Large intestine (tissue), 3 donors: ENCODE data around the gene RPL22. TPM values are rescaled to one million over a fixed set of nuclear protein-coding genes. Genes with fewer than 3 reads are reported as not detected.

Source experiments
- DNase-seq, 2 donors: peaks; one replicate each; pipeline versions ENCODE4 v3.0.0 to v3.0.0-alpha.2; 2013
- H3K27ac ChIP-seq: one replicate; pipeline ENCODE4 v1.5.1; 2013; ENCODE audit warnings: low read length
- H3K27me3 ChIP-seq: 2 replicates; pipeline ENCODE4 v1.6.1; 2013; ENCODE audit warnings: low read length; ENCODE audit not compliant: control insufficient read depth, insufficient read depth
- H3K36me3 ChIP-seq: 2 replicates; pipeline ENCODE4 v1.6.1; 2013; ENCODE audit warnings: low read length; ENCODE audit not compliant: control insufficient read depth, insufficient read depth
- H3K4me1 ChIP-seq: one replicate; pipeline ENCODE4 v1.6.1; 2013; ENCODE audit warnings: low read length; ENCODE audit not compliant: control insufficient read depth, insufficient read depth
- H3K4me3 ChIP-seq: one replicate; pipeline ENCODE4 v1.5.1; 2013; ENCODE audit warnings: low read length
- H3K9me3 ChIP-seq: one replicate; pipeline ENCODE4 v1.6.1; 2013; ENCODE audit warnings: mild to moderate bottlenecking, low read depth, low read length, moderate library complexity; ENCODE audit not compliant: control insufficient read depth
- WGBS: methylation state at CpG from one replicate; pipeline ENCODE4 v1.1.5; 2013; ENCODE audit warnings: low lambda C conversion rate; ENCODE audit not compliant: insufficient coverage; 5-methylcytosine and 5-hydroxymethylcytosine counted together
- polyA plus RNA-seq: library from polyadenylated mRNA; unstranded; fragments of 120-200 nt; gene quantifications from one replicate; pipeline ENCODE4 v1.2.1, GENCODE V29; 2013

RPL22 gene
- polyA plus RNA-seq, 1 donor = 1,131 TPM

DNA sequence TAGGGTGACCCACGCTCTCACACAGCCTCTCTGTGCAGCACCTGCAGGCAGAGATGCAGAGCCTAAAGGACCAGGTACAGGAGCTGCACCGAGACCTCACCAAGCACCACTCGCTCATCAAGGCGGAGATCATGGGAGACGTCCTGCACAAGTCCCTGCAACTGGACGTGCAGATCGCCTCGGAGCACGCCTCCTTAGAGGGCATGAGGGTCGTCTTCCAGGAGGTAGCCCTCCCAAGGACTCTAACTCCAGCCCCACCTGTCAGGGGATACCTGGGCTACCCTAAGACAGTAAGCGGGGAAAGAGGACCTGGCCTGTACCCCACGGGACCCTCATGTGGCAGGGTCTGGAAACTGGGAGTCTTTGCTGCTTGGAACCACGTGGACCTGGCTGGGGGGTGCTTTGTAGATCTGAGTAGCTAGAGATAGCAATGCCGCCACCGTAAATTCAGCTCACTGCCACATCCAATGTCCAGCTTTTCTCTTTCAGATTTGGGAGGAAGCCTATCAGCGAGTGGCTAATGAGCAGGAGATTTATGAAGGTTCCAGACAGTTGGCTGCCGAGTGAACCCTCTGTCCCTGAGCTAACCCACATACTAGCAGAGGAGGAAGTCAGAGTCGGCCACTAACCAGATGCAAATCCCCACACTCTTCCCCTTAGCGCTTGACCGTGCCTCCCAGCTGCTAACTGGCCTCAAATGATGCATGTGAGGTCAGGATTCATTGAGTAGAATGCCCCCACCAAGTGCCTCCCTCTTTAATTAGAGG, 13.0 kb upstream of the RPL22 start:
- DNase-seq = no peak
- no peak overlapping the region for H3K4me3 ChIP-seq
- H3K36me3 ChIP-seq = peaks cover 31% of the 10 kb centered on the region
- peaks cover 10% of the 10 kb centered on the region for H3K4me1 ChIP-seq
- no peaks in the 10 kb centered on the region for H3K9me3 ChIP-seq
- WGBS = no CpG with 5 or more reads among the region's 20 CpGs
- no peak overlapping the region for H3K27ac ChIP-seq
- H3K27me3 ChIP-seq = no peaks in the 10 kb centered on the region

GRCh38 chr1:6211731-6212130, 12.3 kb upstream of the RPL22 start:
- no peaks in the 10 kb centered on the region for H3K27me3 ChIP-seq
- no peaks in the 10 kb centered on the region for H3K9me3 ChIP-seq
- H3K27ac ChIP-seq = no peak overlapping the region
- peaks cover 27% of the 10 kb centered on the region for H3K36me3 ChIP-seq
- no CpG with 5 or more reads among the region's 16 CpGs for WGBS
- DNase-seq = no peak
- H3K4me3 ChIP-seq = no peak overlapping the region
- H3K4me1 ChIP-seq = peaks cover 10% of the 10 kb centered on the region

GRCh38 chr1:6210591-6211355, 11.4 kb upstream of the RPL22 start:
- peaks cover 22% of the 10 kb centered on the region for H3K36me3 ChIP-seq
- H3K27me3 ChIP-seq = peaks cover 4% of the 10 kb centered on the region
- DNase-seq = no peak
- H3K4me1 ChIP-seq = peaks cover 10% of the 10 kb centered on the region
- no peak overlapping the region for H3K4me3 ChIP-seq
- no peak overlapping the region for H3K27ac ChIP-seq
- WGBS = no CpG with 5 or more reads among the region's 29 CpGs
- H3K9me3 ChIP-seq = peaks cover under 1% of the 10 kb centered on the region

- Histone ChIP-seq H3K9me3 (peaks cover 3% of the 10 kb centered on the region), H3K4me3 (peak overlapping the region; percentile 13), H3K27ac (no peak overlapping the region), H3K4me1 (peaks cover 12% of the 10 kb centered on the region), H3K36me3 (peaks cover 20% of the 10 kb centered on the region), H3K27me3 (peaks cover 6% of the 10 kb centered on the region)
- no CpG with 5 or more reads among the region's 17 CpGs for WGBS
- no peak for DNase-seq
Measured at GRCh38 chr1:6209661-6210580, 10.5 kb upstream of the RPL22 start.

DNA sequence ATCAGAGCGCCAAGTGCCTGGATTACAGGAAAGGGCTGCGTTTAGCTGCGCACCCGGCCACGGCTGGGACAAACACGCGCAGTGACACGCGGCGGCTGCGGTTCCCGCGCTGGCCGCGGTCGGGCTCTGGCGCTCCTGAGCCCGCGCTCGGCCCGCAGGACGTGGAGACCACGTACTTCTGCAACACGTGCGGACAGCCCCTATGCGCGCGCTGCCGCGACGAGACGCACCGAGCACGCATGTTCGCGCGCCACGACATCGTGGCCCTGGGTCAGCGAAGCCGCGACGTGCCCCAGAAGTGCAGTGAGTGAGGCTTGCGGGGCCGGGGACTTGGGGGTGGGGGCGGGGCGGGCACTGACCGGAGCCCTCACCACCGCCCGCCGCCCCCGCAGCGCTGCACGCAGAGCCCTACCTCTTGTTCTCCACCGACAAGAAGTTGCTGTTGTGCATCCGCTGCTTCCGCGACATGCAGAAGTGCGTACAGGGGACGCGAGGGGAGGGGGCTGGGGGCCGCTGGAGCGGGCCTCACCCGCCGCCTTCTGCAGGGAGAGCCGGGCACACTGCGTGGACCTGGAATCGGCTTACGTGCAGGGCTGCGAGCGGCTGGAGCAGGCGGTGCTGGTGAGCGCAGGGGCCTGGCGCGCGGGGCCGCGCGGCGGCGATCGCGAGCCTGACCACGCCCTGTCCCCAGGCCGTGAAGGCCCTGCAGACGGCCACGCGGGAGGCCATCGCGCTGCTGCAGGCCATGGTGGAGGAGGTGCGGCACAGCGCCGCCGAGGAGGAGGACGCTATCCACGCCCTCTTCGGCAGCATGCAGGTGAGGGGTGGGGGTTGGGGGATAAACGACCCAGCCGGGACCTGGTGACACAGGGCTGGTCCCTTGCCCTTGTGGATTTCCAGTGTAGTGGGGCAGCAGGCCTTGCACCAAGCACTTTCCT, 9.6 kb upstream of the RPL22 start:
- Histone ChIP-seq H3K36me3 (peaks cover 20% of the 10 kb centered on the region), H3K9me3 (peaks cover 3% of the 10 kb centered on the region), H3K4me3 (peak overlapping the region; percentile 18), H3K27ac (no peak overlapping the region), H3K4me1 (peaks cover 16% of the 10 kb centered on the region), H3K27me3 (peaks cover 6% of the 10 kb centered on the region)
- no CpG with 5 or more reads among the region's 99 CpGs for WGBS
- DNase-seq = peak; percentile 61 to 65

- Histone ChIP-seq H3K4me1 (peaks cover 16% of the 10 kb centered on the region), H3K36me3 (peaks cover 17% of the 10 kb centered on the region), H3K27ac (no peak overlapping the region), H3K27me3 (peaks cover 6% of the 10 kb centered on the region), H3K9me3 (peaks cover 3% of the 10 kb centered on the region), H3K4me3 (no peak overlapping the region)
- DNase-seq = no peak
- 100% methylated on average over 3 of the region's 10 CpGs for WGBS
Measured at GRCh38 chr1:6207921-6208320, 8.5 kb upstream of the RPL22 start.

DNA sequence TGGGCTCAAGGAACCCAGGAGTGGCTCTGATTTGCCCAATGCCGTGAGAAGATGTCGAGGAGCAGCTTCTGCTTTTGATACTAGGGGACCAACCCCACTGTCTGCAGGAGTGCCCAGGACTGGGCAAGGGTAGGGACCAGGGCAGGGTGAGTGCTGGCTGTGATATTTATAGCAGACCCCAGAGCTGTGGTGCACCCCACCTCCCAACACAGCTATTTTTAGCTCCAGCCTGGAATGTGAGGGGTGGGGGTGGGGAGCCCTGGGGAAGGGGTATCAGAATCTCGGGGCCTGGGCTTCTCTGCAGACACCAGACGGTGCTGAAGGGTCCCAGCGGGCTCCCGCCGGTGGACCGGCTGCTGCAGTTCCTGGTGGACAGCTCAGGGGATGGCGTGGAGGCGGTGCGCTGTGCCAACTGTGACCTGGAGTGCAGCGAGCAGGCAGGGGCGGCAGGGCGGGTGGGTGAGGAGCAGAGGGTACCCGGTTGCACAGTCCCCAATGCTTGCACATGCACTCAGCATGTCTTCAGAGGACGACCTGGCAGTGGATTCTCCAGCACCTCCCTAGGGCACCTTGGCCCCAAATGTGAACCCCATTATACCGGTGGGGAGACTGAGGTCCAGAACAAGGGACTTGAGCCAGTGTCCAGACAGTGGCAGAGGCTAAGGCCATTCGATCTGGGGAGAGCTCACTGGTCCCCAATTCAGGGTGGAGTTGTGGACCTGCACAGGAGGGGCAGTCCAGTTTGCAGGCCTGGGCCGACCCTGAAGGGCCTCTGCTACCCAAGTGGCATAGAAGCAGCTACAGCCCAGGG, 7.9 kb upstream of the RPL22 start:
- Histone ChIP-seq H3K4me1 (peaks cover 16% of the 10 kb centered on the region), H3K9me3 (peaks cover 3% of the 10 kb centered on the region), H3K4me3 (no peak overlapping the region), H3K36me3 (peaks cover 12% of the 10 kb centered on the region), H3K27ac (no peak overlapping the region), H3K27me3 (peaks cover 6% of the 10 kb centered on the region)
- DNase-seq = no peak
- no CpG with 5 or more reads among the region's 19 CpGs for WGBS

- Histone ChIP-seq H3K36me3 (peaks cover 6% of the 10 kb centered on the region), H3K27ac (no peak overlapping the region), H3K9me3 (peaks cover 3% of the 10 kb centered on the region), H3K4me3 (peak overlapping the region; percentile 81), H3K4me1 (peaks cover 16% of the 10 kb centered on the region), H3K27me3 (peaks cover 6% of the 10 kb centered on the region)
- no peak for DNase-seq
- WGBS = no CpG with 5 or more reads among the region's 25 CpGs
Measured at GRCh38 chr1:6206520-6206855, 7.1 kb upstream of the RPL22 start.
